CD4-positive, alpha-beta T cell (primary cell): Measurements from ENCODE around the gene RASSF6. TPM values are rescaled to one million over a fixed set of nuclear protein-coding genes. Genes with fewer than 3 reads are reported as not detected.
"Not testable (repeated sequence)": the region's sequence is repeated elsewhere in the genome, so short reads cannot be mapped to it uniquely, and the experiment has no call there.

ENCODE experiments used
- ATAC-seq: fragments of 200-7000 bp; cut with Tn5 transposase; one replicate; pipeline ENCODE4 v1.10.0; 2022; ENCODE audit warnings: mild to moderate bottlenecking; ENCODE audit not compliant: poor library complexity
- CTCF ChIA-PET: fragments of 350-600 bp; sonication (Branson Sonifier 250); formaldehyde crosslinking; loops from one replicate; lab custom pipeline; 2021; ENCODE audit warnings: antibody characterized with exemption, inconsistent platforms; lab: Charles Lee
- POLR2A ChIA-PET: fragments of 350-600 bp; sonication (Branson Sonifier 250); formaldehyde crosslinking; loops from one replicate; lab custom pipeline; 2021; ENCODE audit warnings: antibody characterized with exemption, inconsistent platforms; lab: Charles Lee
- DNase-seq, 14 experiments: peaks; one replicate each; pipeline ENCODE4 v3.0.0-alpha.2; 2013 to 2020; ENCODE audit warnings: mixed read lengths in 2 of 14
- H3K27ac ChIP-seq, 2 donors: one replicate each; pipeline versions ENCODE4 v1.5.1 to v1.7.0; 2013; ENCODE audit warnings: low read length in 2 of 2, low read depth in 1 of 2, mild to moderate bottlenecking in 1 of 2
- H3K27me3 ChIP-seq, 2 experiments: 1 replicate in 1 of 2; 2 replicates in 1 of 2; pipeline versions ENCODE4 v1.6.1 to v1.7.0; 2013; ENCODE audit warnings: low read length in 2 of 2, control low read depth in 1 of 2, mild to moderate bottlenecking in 1 of 2, moderate library complexity in 1 of 2; ENCODE audit not compliant: insufficient read depth in 2 of 2, control insufficient read depth in 1 of 2
- H3K36me3 ChIP-seq: one replicate; pipeline ENCODE4 v1.6.1; 2013; ENCODE audit warnings: low read length, control low read depth; ENCODE audit not compliant: insufficient read depth
- H3K4me1 ChIP-seq: one replicate; pipeline ENCODE4 v1.6.1; 2013; ENCODE audit warnings: low read length, control low read depth; ENCODE audit not compliant: insufficient read depth
- H3K4me3 ChIP-seq: one replicate; pipeline ENCODE4 v1.5.1; 2013; ENCODE audit warnings: mild to moderate bottlenecking, low read length, moderate library complexity
- H3K9me3 ChIP-seq, 2 experiments: 1 replicate in 1 of 2; 2 replicates in 1 of 2; pipeline versions ENCODE4 v1.6.1 to v1.7.0; 2013; ENCODE audit warnings: low read length in 2 of 2, mild to moderate bottlenecking in 2 of 2, control low read depth in 1 of 2, moderate library complexity in 1 of 2; ENCODE audit not compliant: control insufficient read depth in 1 of 2, insufficient read depth in 1 of 2
- H3K27ac Mint-ChIP-seq: one replicate; pipeline ENCODE4 v1.8.0; 2020; ENCODE audit warnings: mixed read lengths
- H3K27me3 Mint-ChIP-seq: one replicate; pipeline ENCODE4 v1.8.0; 2021; ENCODE audit warnings: mixed read lengths
- H3K36me3 Mint-ChIP-seq: one replicate; pipeline ENCODE4 v1.8.0; 2021; ENCODE audit warnings: low read depth, mixed read lengths
- H3K4me1 Mint-ChIP-seq: one replicate; pipeline ENCODE4 v1.8.0; 2021; ENCODE audit warnings: low read depth, mixed read lengths
- H3K4me3 Mint-ChIP-seq: one replicate; pipeline ENCODE4 v1.8.0; 2020; ENCODE audit warnings: mild to moderate bottlenecking, mixed read lengths
- H3K9me3 Mint-ChIP-seq: one replicate; pipeline ENCODE4 v1.8.0; 2020; ENCODE audit warnings: mixed read lengths
- intact Hi-C, 2 experiments: fragments of 100-400 bp; cut with DNase I in 1 of 2; cut with micrococcal nuclease in 1 of 2; formaldehyde crosslinking; loops; one replicate each; pipeline versions ENCODE4 v1.15.1 to v1.9.0; 2023 to 2025; cut with DNase I, micrococcal nuclease
- polyA plus RNA-seq, 2 donors: library from polyadenylated mRNA; unstranded; fragments of 120-200 nt; gene quantifications; one replicate each; pipeline ENCODE4 v1.2.1, GENCODE V29; 2013
- total RNA-seq, 174 experiments: library from RNA in 2 of 174; stranded (reverse) in 2 of 174; gene quantifications; one replicate each; pipeline ENCODE4 v1.2.3 and lab custom pipeline; 2021 to 2026
- TF ChIP-seq, protein P1 (sequence below): fragments of 200-600 bp; IDR thresholded peaks from one replicate; pipeline ENCODE4 v1.8.0; 2022; ENCODE audit warnings: antibody characterized with exemption, mild to moderate bottlenecking

RASSF6 gene, protein sequence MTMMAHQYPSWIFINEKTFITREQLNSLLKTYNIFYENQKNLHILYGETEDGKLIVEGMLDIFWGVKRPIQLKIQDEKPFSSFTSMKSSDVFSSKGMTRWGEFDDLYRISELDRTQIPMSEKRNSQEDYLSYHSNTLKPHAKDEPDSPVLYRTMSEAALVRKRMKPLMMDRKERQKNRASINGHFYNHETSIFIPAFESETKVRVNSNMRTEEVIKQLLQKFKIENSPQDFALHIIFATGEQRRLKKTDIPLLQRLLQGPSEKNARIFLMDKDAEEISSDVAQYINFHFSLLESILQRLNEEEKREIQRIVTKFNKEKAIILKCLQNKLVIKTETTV
- total RNA-seq = under 1 TPM; 0.25 to 0.28 TPM
- polyA plus RNA-seq (2013, experiment 1 of 2) = 0.37 TPM
- 0.80 TPM for polyA plus RNA-seq (2013, experiment 2 of 2)
- 0 to 5.7 (median 0.63) reads per million in 172 experiments for total RNA-seq (lab: John Stamatoyannopoulos, UW)

DNA sequence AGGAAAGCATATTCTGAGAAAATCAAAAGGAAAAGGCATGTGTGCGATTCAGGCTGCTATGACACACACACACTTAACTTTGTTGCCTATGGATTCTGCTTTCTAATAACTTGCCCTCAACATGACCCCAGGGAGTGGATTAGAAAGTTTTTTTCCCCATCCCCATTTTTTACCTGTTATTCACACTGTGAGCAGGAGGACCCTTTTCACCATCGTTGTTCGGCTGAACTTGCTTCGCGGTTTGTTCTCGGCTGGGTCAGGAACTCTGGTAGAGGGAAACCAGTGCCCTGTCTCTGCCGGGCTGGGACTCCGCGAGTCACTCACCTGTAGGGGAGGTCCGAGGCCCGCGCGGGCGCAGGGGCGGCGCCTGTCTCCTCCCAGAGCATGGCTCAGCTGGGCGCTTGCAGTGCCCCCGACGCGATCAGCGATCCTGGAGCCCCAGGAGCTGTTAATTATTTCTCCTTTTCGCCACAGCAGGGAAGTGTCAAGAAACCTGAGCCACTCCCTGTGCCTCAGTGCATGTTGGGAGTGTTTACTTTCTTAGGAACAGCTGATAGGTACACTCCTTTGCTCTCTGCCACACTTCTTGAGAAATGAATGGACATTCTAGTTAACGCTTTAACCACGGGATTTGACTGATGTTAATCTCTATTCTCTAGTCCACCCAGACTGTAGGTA is at the start of gene RASSF6:
TSS of gene RASSF6 (minus strand) at position 322 of the 678 bp plus-strand sequence. CDS start 8,641 bp downstream, outside the sequence.
- Histone ChIP-seq H3K9me3 (no peaks in the 10 kb centered on the region), H3K4me1 (no peaks in the 10 kb centered on the region), H3K27ac (no peak within 1 kb of the TSS), H3K4me3 (peak within 1 kb of the TSS; percentile 31), H3K27me3 (peaks cover 0 to 5% of the 10 kb centered on the region in 2 experiments), H3K36me3 (no peaks in the 10 kb centered on the region)
- ATAC-seq = peak; percentile 60
- no peaks in the 10 kb centered on the region for H3K36me3 Mint-ChIP-seq
- no peak within 1 kb of the TSS for H3K27ac Mint-ChIP-seq
- CTCF ChIA-PET = no interaction called here
- H3K27me3 Mint-ChIP-seq = no peaks in the 10 kb centered on the region
- TF ChIP-seq, protein P1, sequence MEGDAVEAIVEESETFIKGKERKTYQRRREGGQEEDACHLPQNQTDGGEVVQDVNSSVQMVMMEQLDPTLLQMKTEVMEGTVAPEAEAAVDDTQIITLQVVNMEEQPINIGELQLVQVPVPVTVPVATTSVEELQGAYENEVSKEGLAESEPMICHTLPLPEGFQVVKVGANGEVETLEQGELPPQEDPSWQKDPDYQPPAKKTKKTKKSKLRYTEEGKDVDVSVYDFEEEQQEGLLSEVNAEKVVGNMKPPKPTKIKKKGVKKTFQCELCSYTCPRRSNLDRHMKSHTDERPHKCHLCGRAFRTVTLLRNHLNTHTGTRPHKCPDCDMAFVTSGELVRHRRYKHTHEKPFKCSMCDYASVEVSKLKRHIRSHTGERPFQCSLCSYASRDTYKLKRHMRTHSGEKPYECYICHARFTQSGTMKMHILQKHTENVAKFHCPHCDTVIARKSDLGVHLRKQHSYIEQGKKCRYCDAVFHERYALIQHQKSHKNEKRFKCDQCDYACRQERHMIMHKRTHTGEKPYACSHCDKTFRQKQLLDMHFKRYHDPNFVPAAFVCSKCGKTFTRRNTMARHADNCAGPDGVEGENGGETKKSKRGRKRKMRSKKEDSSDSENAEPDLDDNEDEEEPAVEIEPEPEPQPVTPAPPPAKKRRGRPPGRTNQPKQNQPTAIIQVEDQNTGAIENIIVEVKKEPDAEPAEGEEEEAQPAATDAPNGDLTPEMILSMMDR = no peak
- POLR2A ChIA-PET = no interaction called here
- H3K9me3 Mint-ChIP-seq = no peaks in the 10 kb centered on the region
- peak in 5 of 14 experiments; percentile 3 to 19 (median 9) for DNase-seq
- intact Hi-C loops = no loop called here
- H3K4me1 Mint-ChIP-seq = peaks cover 6% of the 10 kb centered on the region
- H3K4me3 Mint-ChIP-seq = peak within 1 kb of the TSS; percentile 71

DNA sequence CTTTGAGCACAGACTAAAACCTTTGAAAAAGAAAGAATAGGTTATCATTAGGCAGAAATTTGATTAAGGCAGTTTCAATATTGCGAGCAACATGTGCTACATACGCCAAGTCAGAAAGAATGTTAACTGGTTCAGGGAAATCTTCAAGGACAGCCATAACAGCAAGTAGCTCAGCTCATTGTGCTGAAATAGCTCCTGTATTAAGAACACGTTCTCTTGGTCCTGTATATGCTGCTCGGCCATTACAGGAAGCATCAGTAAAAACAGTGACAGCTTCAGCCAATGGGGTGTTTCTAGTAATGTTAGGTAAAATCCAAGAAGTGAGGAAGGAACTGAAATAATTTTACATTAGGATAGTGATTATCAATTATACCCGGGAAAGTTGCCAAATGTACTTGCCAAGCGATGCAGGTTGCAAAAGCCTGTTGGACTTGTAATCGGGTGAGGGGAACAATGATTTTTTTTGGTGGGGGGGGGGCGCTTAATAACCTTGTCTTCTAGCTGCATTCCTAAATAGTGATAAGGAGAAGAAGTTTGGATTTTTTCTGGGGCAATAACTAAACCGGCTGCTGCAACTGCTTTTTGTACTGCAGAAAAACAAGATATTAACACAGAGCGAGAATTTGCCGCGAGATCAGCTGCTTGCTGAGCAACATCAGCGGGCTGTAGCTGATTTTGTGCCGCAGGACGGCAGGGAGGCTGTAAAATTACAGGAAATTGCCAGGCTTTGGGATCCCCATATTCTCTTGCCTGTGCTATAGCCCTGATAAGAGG is 49.4 kb upstream of the RASSF6 start:
- no peaks in the 10 kb centered on the region for H3K9me3 Mint-ChIP-seq
- POLR2A ChIA-PET = no interaction called here
- no peaks in the 10 kb centered on the region for H3K36me3 Mint-ChIP-seq
- CTCF ChIA-PET = no interaction called here
- Histone ChIP-seq H3K9me3 (no peaks in the 10 kb centered on the region), H3K4me1 (no peaks in the 10 kb centered on the region), H3K27me3 (no peaks in the 10 kb centered on the region), H3K27ac (no peak overlapping the region), H3K36me3 (no peaks in the 10 kb centered on the region), H3K4me3 (no peak overlapping the region)
- intact Hi-C loops = no loop called here
- no peak overlapping the region for H3K4me3 Mint-ChIP-seq
- no peaks in the 10 kb centered on the region for H3K4me1 Mint-ChIP-seq
- ATAC-seq (no peak), DNase-seq (no peak)
- H3K27ac Mint-ChIP-seq = no peak overlapping the region
- TF ChIP-seq, protein P1 = no peak
- no peaks in the 10 kb centered on the region for H3K27me3 Mint-ChIP-seq

DNA sequence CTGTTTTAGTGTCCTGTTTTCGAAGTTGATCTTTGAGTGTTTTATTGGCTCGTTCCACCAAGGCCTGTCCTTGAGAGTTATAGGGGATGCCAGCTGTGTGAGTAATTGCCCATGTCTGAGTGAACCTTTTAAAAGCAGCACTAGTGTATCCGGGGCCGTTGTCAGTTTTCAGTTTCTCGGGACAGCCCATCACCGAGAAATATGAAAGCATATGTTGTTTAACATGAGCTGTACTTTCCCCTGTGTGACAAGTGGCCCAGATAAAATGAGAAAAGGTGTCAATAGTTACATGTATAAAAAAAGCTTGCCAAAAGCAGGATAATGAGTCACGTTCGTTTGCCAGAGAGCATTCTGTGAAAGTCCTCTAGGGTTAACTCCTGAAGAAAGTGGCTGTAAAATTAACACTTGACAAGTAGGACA is 48.6 kb upstream of the RASSF6 start:
- H3K27ac ChIP-seq = no peak overlapping the region
- no peaks in the 10 kb centered on the region for H3K36me3 ChIP-seq
- Mint-ChIP-seq H3K4me1 (no peaks in the 10 kb centered on the region), H3K36me3 (no peaks in the 10 kb centered on the region), H3K27me3 (no peaks in the 10 kb centered on the region), H3K27ac (no peak overlapping the region), H3K4me3 (no peak overlapping the region), H3K9me3 (no peaks in the 10 kb centered on the region)
- intact Hi-C loops = no loop called here
- no peaks in the 10 kb centered on the region for H3K4me1 ChIP-seq
- CTCF ChIA-PET = no interaction called here
- H3K9me3 ChIP-seq = no peaks in the 10 kb centered on the region
- DNase-seq = no peak
- TF ChIP-seq, protein P1 = no peak
- no peak for ATAC-seq
- H3K27me3 ChIP-seq = no peaks in the 10 kb centered on the region
- POLR2A ChIA-PET = no interaction called here
- H3K4me3 ChIP-seq = no peak overlapping the region

DNA sequence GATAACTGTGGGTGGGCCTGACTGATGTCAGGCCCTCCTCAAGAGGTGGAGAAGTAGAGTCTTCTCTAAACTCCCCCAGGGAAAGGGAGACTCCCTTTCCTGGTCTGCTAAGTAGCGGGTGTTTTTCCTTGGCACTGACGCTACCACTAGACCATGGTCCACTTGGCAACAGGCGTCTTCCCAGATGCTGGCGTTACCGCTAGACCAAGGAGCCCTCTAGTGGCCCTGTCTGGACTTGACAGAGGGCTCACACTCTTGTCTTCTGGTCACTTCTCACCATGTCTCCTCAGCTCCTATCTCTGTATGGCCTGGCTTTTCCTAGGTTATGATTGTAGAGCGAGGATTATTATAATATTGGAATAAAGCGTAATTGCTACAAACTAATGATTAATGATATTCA is 45.7 kb upstream of the RASSF6 start:
- ATAC-seq, DNase-seq, H3K27ac ChIP-seq, H3K27ac Mint-ChIP-seq, H3K36me3 ChIP-seq, H3K27me3 ChIP-seq, H3K9me3 Mint-ChIP-seq, H3K27me3 Mint-ChIP-seq, intact Hi-C loops, H3K4me1 ChIP-seq, H3K9me3 ChIP-seq, H3K36me3 Mint-ChIP-seq, H3K4me1 Mint-ChIP-seq, POLR2A ChIA-PET, H3K4me3 ChIP-seq, H3K4me3 Mint-ChIP-seq, CTCF ChIA-PET: not testable (repeated sequence)
